ENCODE measurements around the gene MFSD1.

Gene MFSD1, protein sequence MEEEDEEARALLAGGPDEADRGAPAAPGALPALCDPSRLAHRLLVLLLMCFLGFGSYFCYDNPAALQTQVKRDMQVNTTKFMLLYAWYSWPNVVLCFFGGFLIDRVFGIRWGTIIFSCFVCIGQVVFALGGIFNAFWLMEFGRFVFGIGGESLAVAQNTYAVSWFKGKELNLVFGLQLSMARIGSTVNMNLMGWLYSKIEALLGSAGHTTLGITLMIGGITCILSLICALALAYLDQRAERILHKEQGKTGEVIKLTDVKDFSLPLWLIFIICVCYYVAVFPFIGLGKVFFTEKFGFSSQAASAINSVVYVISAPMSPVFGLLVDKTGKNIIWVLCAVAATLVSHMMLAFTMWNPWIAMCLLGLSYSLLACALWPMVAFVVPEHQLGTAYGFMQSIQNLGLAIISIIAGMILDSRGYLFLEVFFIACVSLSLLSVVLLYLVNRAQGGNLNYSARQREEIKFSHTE

DNA sequence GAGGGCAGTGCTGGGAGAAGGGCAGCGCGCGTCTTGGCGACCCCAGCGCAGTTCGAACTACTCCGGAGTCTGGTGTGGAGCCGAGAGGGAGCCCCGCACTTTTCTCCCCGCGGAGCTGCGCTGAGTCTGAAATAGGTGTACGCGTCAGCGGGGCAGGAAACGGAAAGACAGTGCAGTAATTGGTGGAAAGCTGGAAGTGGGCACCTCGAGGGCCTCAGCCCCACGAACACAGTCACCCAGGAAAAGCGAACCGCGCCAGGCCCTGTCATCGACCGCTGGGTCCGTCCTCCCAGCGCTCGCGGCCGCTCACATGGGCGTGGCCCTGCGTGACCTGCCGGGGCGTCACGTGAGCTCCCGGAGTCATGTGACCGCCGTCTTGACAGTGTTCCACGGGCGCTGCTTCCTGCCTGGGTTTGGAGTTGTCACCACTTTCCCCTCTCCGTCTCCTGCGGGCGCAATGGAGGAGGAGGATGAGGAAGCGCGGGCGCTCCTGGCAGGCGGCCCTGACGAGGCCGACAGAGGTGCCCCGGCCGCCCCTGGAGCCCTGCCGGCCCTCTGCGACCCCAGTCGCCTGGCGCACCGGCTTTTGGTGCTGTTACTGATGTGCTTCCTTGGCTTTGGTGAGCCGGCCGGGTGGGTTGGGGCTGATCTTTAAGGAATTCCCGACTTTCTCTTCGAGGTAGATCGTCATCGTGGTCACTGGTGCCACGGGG lies at the start of gene MFSD1:
Gene MFSD1 (plus strand): TSS at position 359 of the 713 bp plus-strand sequence. CDS start 99 bp downstream, at position 458.
- peak; percentile 94 for DNase-seq (ENCODE audit: low spot score)

DNA sequence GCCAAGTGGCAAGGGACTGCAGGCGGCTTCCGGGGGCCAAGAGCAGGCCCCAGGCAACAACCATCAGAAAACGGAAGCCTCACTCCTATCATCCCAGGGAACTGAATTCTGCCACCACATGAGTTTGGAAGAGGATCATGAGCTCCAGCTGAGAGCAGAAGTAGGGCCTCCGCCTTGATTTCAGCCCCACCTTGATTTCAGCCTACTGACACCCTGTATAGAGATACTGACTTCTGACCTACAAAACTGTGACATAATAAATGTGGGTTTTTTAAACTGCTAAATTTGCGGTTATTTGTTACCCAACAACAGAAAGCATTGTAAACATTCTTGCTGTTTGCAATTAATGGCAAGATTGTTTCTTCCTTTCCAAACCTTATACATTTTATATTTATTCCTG lies 48.0 kb upstream of the MFSD1 start:
- DNase-seq (ENCODE audit: low spot score), result no peak

DNA sequence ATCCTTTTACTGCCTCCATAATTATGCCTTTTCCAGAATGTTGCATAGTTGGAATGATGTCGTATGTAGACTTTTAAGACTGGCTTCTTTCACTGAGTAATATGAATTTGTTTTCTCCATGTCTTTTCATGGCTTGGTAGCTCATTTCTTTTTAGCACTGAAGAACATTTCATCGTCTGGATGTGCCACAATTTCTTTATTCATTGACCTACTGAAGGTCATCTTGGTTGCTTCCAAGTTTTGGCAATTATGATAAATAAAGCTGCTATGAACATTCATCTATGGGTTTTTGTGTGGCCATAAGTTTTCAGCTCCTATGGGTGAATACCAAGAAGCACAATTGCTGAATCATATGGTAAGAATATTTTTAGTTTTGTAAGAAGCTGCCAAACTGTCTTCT lies 46.4 kb upstream of the MFSD1 start:
- DNase-seq (ENCODE audit: low spot score), result no peak

DNA sequence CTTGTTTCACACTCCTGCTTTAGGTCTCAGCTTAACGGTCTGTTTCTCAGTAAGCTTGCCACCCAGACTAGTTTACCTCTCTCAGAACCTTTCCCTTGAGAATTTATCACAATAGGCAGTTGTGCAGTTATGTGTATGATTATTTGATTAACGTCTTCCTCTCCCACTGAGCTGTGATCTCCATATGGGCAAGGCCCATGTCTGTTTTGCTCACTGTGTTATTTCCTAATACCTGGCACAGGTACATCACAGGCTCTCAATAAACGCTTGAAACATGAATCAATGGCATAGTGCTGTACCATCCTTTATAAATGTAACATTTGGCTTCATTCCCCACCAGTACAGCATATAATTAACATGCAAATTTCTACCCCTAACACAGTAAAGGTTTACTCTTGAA lies 40.5 kb upstream of the MFSD1 start:
- no peak for DNase-seq (ENCODE audit: low spot score)

DNA sequence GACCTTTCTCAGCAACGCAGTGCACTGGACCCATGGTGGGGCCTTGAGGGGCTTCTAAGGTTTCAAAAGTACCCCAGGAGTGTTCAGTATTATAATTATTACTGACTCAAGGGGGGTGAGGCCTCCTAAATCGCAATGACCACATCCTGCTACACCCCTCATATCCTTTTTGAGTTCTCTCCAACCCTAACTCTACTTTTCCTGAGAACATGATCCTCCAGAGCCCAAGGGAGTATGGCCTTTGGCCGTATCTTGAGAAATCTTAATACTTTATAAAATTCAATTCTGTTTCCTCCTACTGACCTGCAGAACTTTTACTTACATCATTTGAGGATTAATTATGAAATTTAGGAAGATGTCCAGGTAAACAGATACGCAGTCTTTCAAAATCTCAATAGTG lies 39.2 kb upstream of the MFSD1 start:
- no peak for DNase-seq (ENCODE audit: low spot score)

DNA sequence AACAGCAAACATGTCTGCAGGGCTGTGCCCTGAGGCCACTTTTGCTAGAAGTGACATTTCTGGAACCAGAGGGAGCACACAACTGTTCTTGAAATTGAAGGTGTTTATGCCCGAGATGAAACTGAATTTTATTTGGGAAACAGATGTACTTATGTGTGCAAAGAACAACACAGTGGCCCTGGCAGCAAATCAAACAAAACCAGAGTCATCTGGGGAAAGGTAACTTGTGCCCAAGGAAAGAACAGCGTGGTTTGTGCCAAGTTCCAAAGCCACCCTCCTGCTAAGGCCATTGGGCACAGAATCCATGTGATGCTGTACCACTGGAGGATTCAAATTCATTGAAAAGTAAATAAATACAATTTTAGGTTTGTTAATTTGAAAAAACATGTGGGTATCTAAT lies 38.4 kb upstream of the MFSD1 start:
- no peak for DNase-seq (ENCODE audit: low spot score)

DNA sequence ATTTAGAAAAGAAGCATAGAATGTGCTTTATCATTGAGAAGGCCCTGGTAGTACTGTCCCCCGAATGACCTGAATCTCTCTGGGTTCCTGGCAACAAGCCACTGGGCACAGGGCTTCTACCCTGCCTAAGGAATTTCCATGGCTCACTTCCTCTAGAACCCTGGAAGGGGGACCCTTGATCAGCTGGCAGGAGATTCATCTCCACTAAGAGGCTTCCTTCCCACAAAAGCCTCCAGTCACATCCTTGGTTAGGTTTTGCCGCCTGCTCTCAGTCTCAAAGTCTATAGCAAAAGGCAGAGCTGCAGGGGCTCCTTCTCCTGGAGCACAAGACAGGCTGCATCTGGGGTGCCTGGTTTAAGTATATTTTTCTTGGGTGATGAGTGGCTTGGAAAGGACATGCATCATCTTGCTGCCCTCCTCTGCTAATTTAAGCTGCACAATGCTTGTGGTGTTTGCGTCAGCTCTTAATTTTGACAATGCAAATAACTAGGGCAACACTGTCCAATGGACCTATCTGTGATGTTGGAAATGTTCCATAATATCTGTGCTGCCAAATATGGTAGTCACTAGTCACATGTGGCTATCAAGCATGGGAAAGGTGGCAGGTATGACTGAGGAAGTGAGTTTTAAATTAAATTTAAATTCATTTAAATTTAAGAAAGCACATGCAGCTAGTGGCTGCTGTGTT lies 36.2 kb upstream of the MFSD1 start:
- DNase-seq (ENCODE audit: low spot score), result peak; percentile 45

DNA sequence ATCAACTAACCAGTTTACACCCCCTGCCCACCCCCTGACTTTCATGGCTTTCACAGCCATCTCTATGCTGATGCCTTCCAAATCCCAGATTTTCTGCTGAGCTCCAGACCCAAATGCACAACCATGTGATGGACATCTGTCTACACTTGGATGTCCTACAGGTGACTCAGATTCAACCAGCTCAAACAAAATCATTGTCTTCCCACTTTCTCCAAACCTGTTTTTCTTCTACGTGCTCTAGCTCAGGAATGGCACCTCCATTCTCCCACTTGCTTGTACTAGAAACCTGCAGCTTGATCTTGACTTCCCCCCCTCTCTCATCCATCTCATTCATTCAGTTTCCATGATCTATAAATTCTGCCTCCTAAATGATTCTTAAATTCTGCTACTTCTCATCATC lies 35.5 kb upstream of the MFSD1 start:
- no peak for DNase-seq (ENCODE audit: low spot score)

DNA sequence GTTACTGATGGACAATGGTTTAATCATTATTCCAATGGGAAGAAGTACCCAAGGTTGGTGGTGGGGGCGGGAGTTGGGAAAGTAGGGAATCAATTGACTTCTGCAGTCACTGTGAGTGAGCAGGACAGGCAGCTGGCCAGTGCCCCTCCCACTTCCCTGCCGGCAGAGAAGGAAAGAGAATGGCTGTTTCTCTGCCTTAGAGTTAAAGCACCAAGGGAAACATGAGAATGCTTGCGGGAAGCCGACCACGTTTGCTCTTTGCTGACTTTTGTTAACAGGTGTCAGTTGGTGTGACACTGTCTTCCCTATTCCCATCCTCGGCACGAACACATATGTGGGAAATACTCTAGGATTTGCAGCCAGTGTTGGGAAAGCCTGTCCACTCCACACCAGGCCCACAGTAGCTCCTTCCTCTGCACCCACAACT lies 33.5 kb upstream of the MFSD1 start:
- DNase-seq (ENCODE audit: low spot score), result peak; percentile 55

DNA sequence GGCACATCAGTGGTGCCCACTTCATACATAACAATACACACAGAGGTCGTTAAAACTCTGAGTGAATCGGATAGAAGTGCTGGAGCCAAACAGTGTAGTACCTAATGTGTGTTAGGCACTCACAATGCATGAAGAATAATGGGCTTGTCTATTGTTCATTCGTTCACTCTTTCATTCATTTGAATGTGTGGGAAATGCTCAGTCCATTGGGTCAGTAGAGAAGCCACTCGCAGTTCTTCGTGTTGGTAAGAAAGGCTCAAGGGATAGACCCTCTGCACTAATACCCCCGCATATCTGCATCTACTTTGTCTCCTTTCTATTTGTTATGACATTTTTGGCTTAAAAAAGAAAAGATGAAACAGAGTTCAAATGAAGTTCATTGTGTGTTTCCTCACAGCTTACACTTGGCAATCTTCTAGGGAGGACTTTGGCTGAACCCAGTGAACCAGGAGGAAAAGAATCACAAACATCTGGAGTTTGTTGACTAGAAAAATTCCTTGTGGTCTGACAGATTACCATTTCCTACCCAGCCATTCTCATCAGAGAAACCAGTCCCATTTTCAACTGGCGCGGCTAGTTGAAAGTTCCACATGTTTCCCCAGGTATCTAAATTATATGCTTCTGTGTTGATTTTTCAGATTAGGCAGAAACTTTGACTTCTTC lies 32.8 kb upstream of the MFSD1 start:
- DNase-seq (ENCODE audit: low spot score), result peak; percentile 78

DNA sequence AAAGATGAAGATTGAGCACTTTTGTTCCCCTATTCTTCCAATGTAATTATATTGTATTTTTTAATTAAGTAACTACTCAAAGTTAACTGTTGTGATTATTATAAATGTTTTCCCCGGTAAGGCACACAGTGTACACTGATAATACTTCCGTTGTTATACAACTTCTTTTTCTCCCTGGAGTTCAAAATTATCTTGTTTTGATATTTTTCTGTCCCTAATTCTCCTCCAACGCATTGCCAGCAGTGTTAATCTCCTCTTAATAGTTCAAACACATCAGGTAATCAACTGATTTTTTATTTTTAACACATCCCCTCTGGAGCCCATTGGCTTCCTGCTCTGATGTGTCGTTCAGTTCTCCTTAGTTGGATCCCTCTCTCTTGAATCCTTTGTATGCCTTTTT lies 32.3 kb upstream of the MFSD1 start:
- DNase-seq (ENCODE audit: low spot score), result no peak

DNA sequence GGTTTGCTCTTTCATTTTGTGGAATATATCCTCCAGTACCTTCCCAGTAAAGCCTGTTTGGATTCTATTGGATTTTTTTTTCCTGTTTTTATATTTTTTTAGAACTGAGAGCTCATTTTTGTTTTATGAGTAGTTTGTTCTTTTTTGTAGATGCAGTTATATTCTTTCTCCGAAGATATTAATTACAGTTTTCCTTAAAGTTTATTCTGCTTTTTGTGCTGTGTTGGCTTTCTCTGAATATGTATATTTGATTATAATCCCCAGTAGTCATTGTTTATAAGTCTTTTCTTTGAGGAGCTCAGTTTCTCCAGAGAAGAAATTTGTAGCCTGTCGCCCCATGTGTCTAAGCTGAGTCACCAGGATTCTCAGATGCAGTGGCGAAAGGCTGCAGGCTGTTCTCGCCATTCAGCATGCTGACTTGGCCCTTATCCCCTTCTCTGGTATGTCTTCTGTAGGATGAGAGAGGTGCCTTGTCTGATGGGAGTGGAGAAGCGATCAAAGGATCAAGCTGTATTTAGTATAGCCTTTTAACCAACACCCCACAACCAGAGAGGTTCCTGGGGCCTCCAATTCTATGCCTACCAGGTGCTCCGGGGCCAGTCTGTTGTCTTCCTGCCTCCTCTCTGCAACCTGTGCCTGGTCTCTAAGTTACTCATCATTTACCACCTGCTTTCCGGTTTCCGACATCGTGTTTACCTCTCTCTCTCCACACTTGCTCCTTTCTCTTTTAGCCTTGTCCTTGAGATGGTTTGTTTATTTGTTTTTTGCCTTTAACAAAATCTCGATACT lies 31.7 kb upstream of the MFSD1 start:
- peak; percentile 40 for DNase-seq (ENCODE audit: low spot score)

DNA sequence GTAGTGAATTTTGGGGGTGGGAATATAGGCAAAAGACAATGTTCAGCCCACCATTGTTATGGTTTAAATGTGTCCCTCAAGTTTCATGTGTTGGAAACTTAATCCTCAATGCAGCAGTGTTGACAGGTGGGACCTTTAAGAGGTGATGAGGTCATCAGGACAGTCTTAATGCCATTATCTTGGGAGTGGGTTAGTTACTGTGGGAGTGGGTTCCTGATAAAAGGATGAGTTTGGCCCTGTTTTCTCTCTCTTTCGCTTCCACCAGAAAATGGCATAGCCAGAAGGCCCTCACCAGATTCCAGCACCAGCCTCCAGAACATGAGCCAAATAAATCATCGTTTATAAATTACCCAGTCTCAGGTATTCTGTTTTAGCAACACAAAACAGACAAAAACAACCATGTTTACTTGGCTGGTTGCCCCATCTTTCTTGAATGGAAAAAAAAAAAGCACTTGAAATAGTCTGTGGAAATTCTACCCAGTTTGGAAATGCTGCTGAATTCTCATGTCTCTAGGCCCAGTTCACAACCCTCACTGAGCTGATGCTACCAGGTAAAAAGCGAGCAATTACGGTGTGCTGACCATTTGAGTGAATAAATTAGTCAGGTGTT lies 31.0 kb upstream of the MFSD1 start:
- DNase-seq (ENCODE audit: low spot score), result no peak

DNA sequence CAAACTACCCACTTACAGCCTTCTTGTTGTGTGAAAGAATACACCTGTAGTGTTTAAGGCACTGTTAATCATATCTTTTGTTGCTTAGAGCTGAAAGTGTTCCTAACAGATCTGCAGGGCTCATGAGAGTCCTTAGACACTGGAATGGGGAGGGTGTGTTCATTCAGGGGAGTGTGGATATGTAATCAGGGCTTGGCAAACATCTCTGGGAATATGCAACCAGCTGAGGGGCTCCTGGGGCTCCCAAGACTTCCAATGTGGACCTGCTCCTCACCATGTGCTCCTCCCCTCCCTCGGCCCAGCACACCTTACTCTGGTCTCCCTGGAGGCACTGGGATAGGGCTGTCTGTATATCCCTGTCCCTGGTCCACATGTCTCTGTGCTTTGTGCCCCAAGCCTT lies 30.3 kb upstream of the MFSD1 start:
- DNase-seq (ENCODE audit: low spot score), result no peak

DNA sequence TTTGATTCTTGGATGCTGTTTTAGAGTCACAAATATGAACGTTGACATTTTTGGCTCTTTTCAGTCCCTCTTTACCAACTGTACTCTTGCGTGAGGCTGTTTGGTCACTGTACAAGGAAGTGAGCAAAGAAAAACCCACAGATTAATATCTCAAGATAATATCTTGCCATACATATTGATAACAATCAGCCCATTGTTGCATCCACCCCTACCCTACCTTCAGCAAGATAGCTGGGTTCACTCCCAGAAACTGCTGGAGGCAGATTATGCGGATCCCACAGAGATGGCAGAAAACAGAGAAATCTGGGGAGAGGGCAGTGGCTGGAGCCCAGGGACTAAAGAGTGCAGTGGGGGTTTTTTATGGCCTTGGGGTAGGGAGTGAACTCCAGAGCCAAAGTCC lies 29.9 kb upstream of the MFSD1 start:
- no peak for DNase-seq (ENCODE audit: low spot score)

DNA sequence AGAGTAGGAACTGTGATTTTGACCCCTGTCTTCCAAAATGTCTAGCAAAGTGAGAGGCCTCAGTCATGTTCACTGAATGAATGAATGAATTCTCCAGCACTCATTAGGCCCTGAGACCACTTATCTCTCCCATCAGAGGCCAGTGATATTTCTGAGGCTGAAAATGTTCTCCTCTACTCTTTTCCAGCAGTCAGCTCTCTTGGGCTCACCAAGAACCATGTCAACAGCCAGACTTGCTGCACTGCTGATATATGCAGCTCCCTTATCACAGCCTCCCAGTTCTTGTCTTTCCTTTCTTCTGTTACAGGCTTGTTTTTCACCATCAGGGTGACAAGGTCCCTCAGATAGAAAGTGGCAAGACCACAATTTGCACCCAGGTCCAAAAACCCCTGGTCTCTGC lies 28.7 kb upstream of the MFSD1 start:
- DNase-seq (ENCODE audit: low spot score), result no peak

DNA sequence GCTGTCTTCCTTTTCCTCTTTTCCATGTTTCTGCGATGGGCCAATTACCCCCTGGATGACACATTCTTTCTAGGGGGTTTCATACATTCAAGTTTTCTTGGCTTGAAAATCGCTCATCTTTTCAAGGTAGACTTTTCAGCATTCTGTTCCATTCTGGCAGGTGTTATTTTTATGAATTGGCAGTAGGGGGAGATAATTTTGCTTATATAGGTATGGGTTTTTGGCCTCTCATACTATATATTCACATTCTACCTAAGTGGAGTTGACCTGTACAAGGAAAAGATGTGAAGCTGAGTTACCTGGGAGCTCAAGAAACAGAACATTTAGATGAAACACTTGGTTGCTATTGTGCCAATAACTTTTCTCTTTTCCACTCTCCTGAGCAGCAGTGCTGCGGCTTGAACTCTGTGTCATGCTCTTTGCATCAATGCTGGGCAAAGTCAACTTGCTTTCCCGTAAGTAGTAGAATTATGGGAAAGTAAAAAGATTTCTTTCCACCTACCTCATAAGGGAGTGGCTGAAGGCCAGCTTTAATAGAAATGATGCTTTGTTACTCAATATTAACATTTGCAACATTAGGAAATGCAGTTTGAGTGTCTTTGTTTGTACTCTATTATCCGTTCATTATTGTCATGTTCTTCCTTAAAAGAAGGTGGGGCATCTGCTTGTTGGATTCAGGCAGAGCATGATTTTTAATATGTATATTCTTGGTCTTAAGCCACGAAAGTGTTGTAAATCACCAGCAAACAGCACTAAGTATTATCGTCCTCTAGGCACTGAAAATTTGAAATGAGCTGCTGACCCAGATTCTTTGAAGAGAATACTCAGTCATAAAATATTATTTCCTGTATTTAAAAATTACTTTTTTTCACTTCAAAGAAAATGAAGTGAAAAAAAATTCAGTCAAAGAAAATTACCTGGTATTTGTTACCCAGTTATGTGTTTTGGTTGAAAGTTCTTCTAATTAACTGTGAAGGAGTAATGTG lies 27.7 kb upstream of the MFSD1 start:
- DNase-seq (ENCODE audit: low spot score), result peak; percentile 45

DNA sequence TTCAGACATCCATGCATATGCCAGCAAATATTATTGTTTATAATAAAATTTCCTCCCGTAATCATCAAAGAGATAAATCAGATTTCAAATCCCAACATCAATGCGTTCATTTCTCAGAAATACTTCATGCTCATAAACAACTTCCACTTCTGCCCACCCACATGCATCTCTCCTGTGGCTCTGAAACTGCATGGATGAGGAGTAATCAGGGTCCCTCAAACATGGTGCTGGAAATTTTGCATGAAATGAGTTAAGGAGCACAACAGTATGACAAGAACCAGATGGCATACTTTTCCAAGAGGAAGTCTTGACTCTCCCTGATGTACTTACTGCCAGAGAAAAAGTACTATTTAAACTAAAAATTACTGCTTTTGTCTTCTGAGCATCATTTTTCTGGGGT lies 26.9 kb upstream of the MFSD1 start:
- no peak for DNase-seq (ENCODE audit: low spot score)
